ENCODE measurements around the gene SLC10A1.

SLC10A1 gene

GRCh38 chr14:69796797-69797500 is at the start of gene SLC10A1:
Gene SLC10A1 (minus strand): TSS chr14:69797241. CDS start chr14:69797155, 86 bp downstream.
- no peak within 1 kb of the TSS for H3K4me3 ChIP-seq (ENCODE audit: low read depth, low read length)
- no peak for DNase-seq (ENCODE audit: low read depth)
- TF ChIP-seq, protein P1, sequence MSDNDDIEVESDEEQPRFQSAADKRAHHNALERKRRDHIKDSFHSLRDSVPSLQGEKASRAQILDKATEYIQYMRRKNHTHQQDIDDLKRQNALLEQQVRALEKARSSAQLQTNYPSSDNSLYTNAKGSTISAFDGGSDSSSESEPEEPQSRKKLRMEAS (IDR thresholded peaks at IDR 0.05; ENCODE audit: low read depth, low read length) = no peak
- TF ChIP-seq MYC (IDR thresholded peaks at IDR 0.05; ENCODE audit: low read depth, low read length) (no peak), POLR2A (IDR thresholded peaks at IDR 0.05; ENCODE audit: extremely low read depth, insufficient read length) (no peak)
- TF ChIP-seq, protein P2, sequence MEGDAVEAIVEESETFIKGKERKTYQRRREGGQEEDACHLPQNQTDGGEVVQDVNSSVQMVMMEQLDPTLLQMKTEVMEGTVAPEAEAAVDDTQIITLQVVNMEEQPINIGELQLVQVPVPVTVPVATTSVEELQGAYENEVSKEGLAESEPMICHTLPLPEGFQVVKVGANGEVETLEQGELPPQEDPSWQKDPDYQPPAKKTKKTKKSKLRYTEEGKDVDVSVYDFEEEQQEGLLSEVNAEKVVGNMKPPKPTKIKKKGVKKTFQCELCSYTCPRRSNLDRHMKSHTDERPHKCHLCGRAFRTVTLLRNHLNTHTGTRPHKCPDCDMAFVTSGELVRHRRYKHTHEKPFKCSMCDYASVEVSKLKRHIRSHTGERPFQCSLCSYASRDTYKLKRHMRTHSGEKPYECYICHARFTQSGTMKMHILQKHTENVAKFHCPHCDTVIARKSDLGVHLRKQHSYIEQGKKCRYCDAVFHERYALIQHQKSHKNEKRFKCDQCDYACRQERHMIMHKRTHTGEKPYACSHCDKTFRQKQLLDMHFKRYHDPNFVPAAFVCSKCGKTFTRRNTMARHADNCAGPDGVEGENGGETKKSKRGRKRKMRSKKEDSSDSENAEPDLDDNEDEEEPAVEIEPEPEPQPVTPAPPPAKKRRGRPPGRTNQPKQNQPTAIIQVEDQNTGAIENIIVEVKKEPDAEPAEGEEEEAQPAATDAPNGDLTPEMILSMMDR (IDR thresholded peaks at IDR 0.05; ENCODE audit: low read depth, low read length) = no peak

GRCh38 chr14:69845787-69846186 is 48.7 kb upstream of the SLC10A1 start:
- DNase-seq (ENCODE audit: low read depth) = no peak
- no peak overlapping the region for H3K4me3 ChIP-seq (ENCODE audit: low read depth, low read length)
- TF ChIP-seq MYC (IDR thresholded peaks at IDR 0.05; ENCODE audit: low read depth, low read length) (no peak), POLR2A (IDR thresholded peaks at IDR 0.05; ENCODE audit: extremely low read depth, insufficient read length) (no peak)
- TF ChIP-seq, protein P2 (IDR thresholded peaks at IDR 0.05; ENCODE audit: low read depth, low read length) = no peak
- TF ChIP-seq, protein P1 (IDR thresholded peaks at IDR 0.05; ENCODE audit: low read depth, low read length) = no peak

DNA sequence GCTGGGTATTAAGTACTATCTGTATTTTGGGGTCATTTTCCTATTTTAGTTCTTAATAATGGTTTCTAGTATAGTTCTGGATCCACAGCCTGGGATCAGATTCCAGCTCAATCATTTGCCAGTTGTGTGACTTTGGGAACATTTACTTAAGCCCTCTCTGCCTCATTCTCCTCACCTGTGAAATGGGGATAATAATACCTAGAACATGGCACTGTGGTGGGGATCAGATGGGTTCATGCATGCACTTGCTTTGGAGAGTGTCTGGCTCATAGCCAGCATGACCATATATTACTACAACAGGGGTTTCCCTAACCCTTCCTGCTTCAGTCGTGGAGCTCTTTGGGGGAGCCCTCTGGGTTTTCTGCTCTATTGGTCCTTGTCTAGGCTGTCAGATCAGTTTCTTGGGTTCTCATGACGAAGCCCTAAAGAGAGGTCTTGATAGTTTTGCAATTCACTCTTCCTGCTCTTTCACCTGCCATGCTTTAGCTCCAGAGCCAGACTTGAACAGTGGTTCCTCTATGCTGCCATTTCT is 48.1 kb upstream of the SLC10A1 start:
- no peak for DNase-seq (ENCODE audit: low read depth)
- H3K4me3 ChIP-seq (ENCODE audit: low read depth, low read length) = no peak overlapping the region
- TF ChIP-seq, protein P2 (IDR thresholded peaks at IDR 0.05; ENCODE audit: low read depth, low read length) = no peak
- TF ChIP-seq POLR2A (IDR thresholded peaks at IDR 0.05; ENCODE audit: extremely low read depth, insufficient read length) = no peak
- TF ChIP-seq, protein P1 (IDR thresholded peaks at IDR 0.05; ENCODE audit: low read depth, low read length) = no peak
- TF ChIP-seq MYC (IDR thresholded peaks at IDR 0.05; ENCODE audit: low read depth, low read length) = no peak

- TF ChIP-seq, protein P2 (IDR thresholded peaks at IDR 0.05; ENCODE audit: low read depth, low read length) = no peak
- TF ChIP-seq MYC (IDR thresholded peaks at IDR 0.05; ENCODE audit: low read depth, low read length) (no peak), POLR2A (IDR thresholded peaks at IDR 0.05; ENCODE audit: extremely low read depth, insufficient read length) (no peak)
- TF ChIP-seq, protein P1 (IDR thresholded peaks at IDR 0.05; ENCODE audit: low read depth, low read length) = no peak
- H3K4me3 ChIP-seq (ENCODE audit: low read depth, low read length) = no peak overlapping the region
- DNase-seq (ENCODE audit: low read depth) = no peak
Observed at GRCh38 chr14:69844171-69844570, 47.1 kb upstream of the SLC10A1 start.

DNA sequence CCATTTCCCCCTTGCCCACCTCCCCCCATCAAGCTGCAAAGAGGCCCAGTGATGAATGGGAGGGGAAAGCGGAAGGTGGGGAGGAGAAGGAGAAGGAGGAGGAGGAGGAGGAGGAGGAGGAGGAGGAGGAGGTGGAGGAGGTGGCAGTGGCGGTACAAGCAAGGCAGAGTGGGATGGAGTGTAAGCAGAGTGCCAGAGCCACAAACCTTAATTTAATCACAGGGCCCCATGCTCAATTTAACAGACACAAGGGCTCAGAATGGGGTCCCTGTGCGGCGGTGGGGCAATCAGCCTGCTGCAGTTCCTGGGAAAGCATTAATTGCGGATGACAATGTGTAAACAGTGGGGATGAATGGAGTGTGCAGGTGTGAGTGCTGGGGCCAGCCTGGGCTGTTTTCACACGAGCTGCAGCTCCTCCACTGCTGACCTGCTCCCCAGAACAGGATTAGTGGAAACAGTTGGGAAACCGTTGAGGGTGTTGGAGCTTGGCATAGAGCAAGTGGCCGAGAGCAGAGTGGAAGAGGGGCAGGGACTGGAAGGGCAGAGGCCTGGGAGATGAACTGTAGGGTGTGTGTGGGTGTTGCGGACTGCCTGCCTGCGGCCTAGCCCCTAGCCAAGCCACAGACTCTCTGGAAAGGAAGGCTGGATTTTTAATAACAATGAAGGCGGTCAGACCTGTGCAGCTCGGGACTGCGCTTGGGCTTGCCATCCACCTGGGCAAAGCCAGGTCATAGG is 45.8 kb upstream of the SLC10A1 start:
- DNase-seq (ENCODE audit: low read depth) = no peak
- TF ChIP-seq, protein P1 (IDR thresholded peaks at IDR 0.05; ENCODE audit: low read depth, low read length) = no peak
- TF ChIP-seq MYC (IDR thresholded peaks at IDR 0.05; ENCODE audit: low read depth, low read length) (no peak), POLR2A (IDR thresholded peaks at IDR 0.05; ENCODE audit: extremely low read depth, insufficient read length) (no peak)
- TF ChIP-seq, protein P2 (IDR thresholded peaks at IDR 0.05; ENCODE audit: low read depth, low read length) = no peak
- no peak overlapping the region for H3K4me3 ChIP-seq (ENCODE audit: low read depth, low read length)
